WTC11 (cell line): ENCODE results near the gene TTC21A. TPM values are rescaled to one million over a fixed set of nuclear protein-coding genes. Genes with fewer than 3 reads are reported as not detected.
"Not testable (repeated sequence)": the region's sequence is repeated elsewhere in the genome, so short reads cannot be mapped to it uniquely, and the experiment has no call there.

Experiments
- ATAC-seq: fragments of 200-7000 bp; cut with Tn5 transposase; 2 replicates; pipeline ENCODE4 v1.10.0; 2021; ENCODE audit warnings: mild to moderate bottlenecking, moderate library complexity
- CTCF ChIA-PET: fragments of 300-600 bp; sonication (Branson Sonifier 250); formaldehyde crosslinking; loops from one replicate; lab custom pipeline; 2021; ENCODE audit warnings: antibody characterized with exemption; lab: Charles Lee
- POLR2A ChIA-PET: fragments of 350-600 bp; sonication (Branson Sonifier 250); formaldehyde crosslinking; loops from one replicate; lab custom pipeline; 2021; ENCODE audit warnings: antibody characterized with exemption; lab: Charles Lee
- DNase-seq: peaks from one replicate; pipeline ENCODE4 v3.0.0; 2021; ENCODE audit warnings: low spot score
- H3K27ac Mint-ChIP-seq: 2 replicates; pipeline ENCODE4 v1.8.0; 2021; ENCODE audit warnings: mixed read lengths
- H3K27me3 Mint-ChIP-seq: 2 replicates; pipeline ENCODE4 v1.8.0; 2021; ENCODE audit warnings: low read depth, mild to moderate bottlenecking, moderate library complexity, mixed read lengths
- H3K36me3 Mint-ChIP-seq: 2 replicates; pipeline ENCODE4 v1.8.0; 2021; ENCODE audit warnings: mixed read lengths
- H3K4me1 Mint-ChIP-seq: 2 replicates; pipeline ENCODE4 v1.8.0; 2022; ENCODE audit warnings: mixed read lengths
- H3K4me3 Mint-ChIP-seq: 2 replicates; pipeline ENCODE4 v1.8.0; 2021; ENCODE audit warnings: mild to moderate bottlenecking, moderate library complexity, mixed read lengths
- H3K9me3 Mint-ChIP-seq: 2 replicates; pipeline ENCODE4 v1.8.0; 2021; ENCODE audit warnings: mixed read lengths
- ARID4B ChIP-seq: sonication (generic); formaldehyde crosslinking; IDR thresholded peaks from 2 replicates; pipeline ENCODE4 v1.8.0; 2023; ENCODE audit warnings: missing genetic modification reagents, mild to moderate bottlenecking, borderline replicate concordance
- CREM ChIP-seq: sonication (generic); formaldehyde crosslinking; IDR thresholded peaks from 2 replicates; pipeline ENCODE4 v1.8.1; 2022; ENCODE audit warnings: mild to moderate bottlenecking, missing genetic modification reagents, moderate library complexity
- GTF2I ChIP-seq: fragments of 250-450 bp; sonication (Bioruptor Pico); conservative IDR thresholded peaks from 2 replicates; pipeline ENCODE4 v1.4.0; 2021; ENCODE audit warnings: mild to moderate bottlenecking
- IRF1 ChIP-seq: sonication (generic); formaldehyde crosslinking; IDR thresholded peaks from 2 replicates; pipeline ENCODE4 v1.8.0; 2023; ENCODE audit warnings: missing genetic modification reagents
- STAT6 ChIP-seq: sonication (generic); formaldehyde crosslinking; conservative IDR thresholded peaks from 2 replicates; pipeline ENCODE4 v1.8.1; 2023; ENCODE audit warnings: mild to moderate bottlenecking, low read depth, missing genetic modification reagents, moderate library complexity
- ZBTB21 ChIP-seq: sonication (generic); formaldehyde crosslinking; IDR thresholded peaks from 2 replicates; pipeline ENCODE4 v1.8.1; 2023; ENCODE audit warnings: mild to moderate bottlenecking, missing genetic modification reagents, borderline replicate concordance
- ZSCAN18 ChIP-seq: fragments of 250-450 bp; sonication (Bioruptor Pico); IDR thresholded peaks from 2 replicates; pipeline ENCODE4 v2.1.2; 2022; ENCODE audit warnings: mild to moderate bottlenecking, moderate library complexity
- total RNA-seq: library from RNA; stranded (reverse); gene quantifications from 3 replicates; pipeline ENCODE4 v1.2.3, GENCODE V29; 2021

TTC21A gene
- total RNA-seq, 1 experiment from 2014 or later, result 3.8 TPM

GRCh38 chr3:39169712-39170111 is 62.2 kb downstream of the TTC21A start:
- CTCF ChIA-PET, result interaction anchor here (0.6 to 1.7 kb wide), 2 partner anchors 113 to 119 kb away, joined by 3 to 6 read pairs; no protein-coding TSS in a partner anchor
- DNase-seq (no peak), ATAC-seq (no peak)
- Mint-ChIP-seq H3K27ac (no peak overlapping the region), H3K4me1 (peaks cover 17% of the 10 kb centered on the region), H3K4me3 (no peak overlapping the region), H3K9me3 (peaks cover 7% of the 10 kb centered on the region), H3K27me3 (peaks cover 14% of the 10 kb centered on the region), H3K36me3 (no peaks in the 10 kb centered on the region)
- TF ChIP-seq CREM (no peak), IRF1 (CRISPR knock-in tag) (no peak), ZSCAN18 (no peak), GTF2I (CRISPR knock-in tag) (no peak)
- POLR2A ChIA-PET, result no interaction called here

- Mint-ChIP-seq H3K27me3 (peaks cover 14% of the 10 kb centered on the region), H3K27ac (no peak overlapping the region), H3K4me3 (no peak overlapping the region), H3K4me1 (peaks cover 17% of the 10 kb centered on the region), H3K36me3 (no peaks in the 10 kb centered on the region), H3K9me3 (peaks cover 7% of the 10 kb centered on the region)
- ATAC-seq, result peak; percentile 94
- peak; percentile 77 for DNase-seq
- ChIA-PET POLR2A (no interaction called here), CTCF (interaction anchor here (0.6 to 1.7 kb wide), 2 partner anchors 112 to 118 kb away, joined by 3 to 6 read pairs; no protein-coding TSS in a partner anchor)
- TF ChIP-seq ZBTB21 (CRISPR knock-in tag), result no peak
- no peak for TF ChIP-seq ARID4B (CRISPR knock-in tag)
These were observed 63.0 kb downstream of the TTC21A start for GRCh38 chr3:39170461-39170860.

- ATAC-seq, H3K27ac Mint-ChIP-seq, H3K36me3 Mint-ChIP-seq, H3K9me3 Mint-ChIP-seq, DNase-seq, POLR2A ChIA-PET, H3K4me3 Mint-ChIP-seq: not testable (repeated sequence)
- CTCF ChIA-PET, result interaction anchor here (0.8 to 1.7 kb wide), 2 partner anchors 42 to 117 kb away, joined by 3 to 6 read pairs; no protein-coding TSS in a partner anchor
- Mint-ChIP-seq H3K4me1 (peaks cover 15% of the 10 kb centered on the region), H3K27me3 (peaks cover 14% of the 10 kb centered on the region)
These were observed 63.4 kb downstream of the TTC21A start for GRCh38 chr3:39170877-39171276.

- no peak for DNase-seq
- peaks cover 7% of the 10 kb centered on the region for H3K9me3 Mint-ChIP-seq
- TF ChIP-seq STAT6, result no peak
- TF ChIP-seq, all 79 proteins: peak for 0
- H3K27me3 Mint-ChIP-seq, result peaks cover 14% of the 10 kb centered on the region
- no peak for ATAC-seq
- peaks cover 8% of the 10 kb centered on the region for H3K4me1 Mint-ChIP-seq
- H3K27ac Mint-ChIP-seq, result no peak overlapping the region
- CTCF ChIA-PET, result interaction anchor here (0.8 to 2.2 kb wide), 4 partner anchors 18 to 116 kb away, joined by 3 to 12 read pairs (median 6); no protein-coding TSS in a partner anchor
- POLR2A ChIA-PET, result no interaction called here
- H3K4me3 Mint-ChIP-seq, result no peak overlapping the region
- no peaks in the 10 kb centered on the region for H3K36me3 Mint-ChIP-seq
These were observed 64.4 kb downstream of the TTC21A start for GRCh38 chr3:39171860-39172259.
